CD8-positive, alpha-beta memory T cell (primary cell): ENCODE measurements around the gene AK9. TPM values are rescaled to one million over a fixed set of nuclear protein-coding genes. Genes with fewer than 3 reads are reported as not detected.

Source experiments
- CTCF ChIA-PET: fragments of 350-600 bp; sonication (Branson Sonifier 250); formaldehyde crosslinking; loops from one replicate; lab custom pipeline; 2021; ENCODE audit warnings: antibody characterized with exemption; lab: Charles Lee
- POLR2A ChIA-PET: fragments of 350-600 bp; sonication (Branson Sonifier 250); formaldehyde crosslinking; loops from one replicate; lab custom pipeline; 2021; ENCODE audit warnings: antibody characterized with exemption; lab: Charles Lee
- DNase-seq, 5 donors: peaks; one replicate each; pipeline versions ENCODE4 v3.0.0 to v3.0.0-alpha.2; 2020 to 2022; ENCODE audit warnings: mixed read lengths in 1 of 5
- H3K27ac ChIP-seq: one replicate; pipeline ENCODE4 v1.7.0; 2013; ENCODE audit warnings: low read depth, mild to moderate bottlenecking, low read length, moderate library complexity
- H3K27me3 ChIP-seq: 2 replicates; pipeline ENCODE4 v1.7.0; 2013; ENCODE audit warnings: low read length, mild to moderate bottlenecking; ENCODE audit not compliant: insufficient read depth, poor library complexity, severe bottlenecking
- H3K36me3 ChIP-seq: 2 replicates; pipeline ENCODE4 v1.7.0; 2013; ENCODE audit warnings: mild to moderate bottlenecking, low read length, moderate library complexity; ENCODE audit not compliant: insufficient read depth
- H3K4me1 ChIP-seq: 2 replicates; pipeline ENCODE4 v1.7.0; 2013; ENCODE audit warnings: mild to moderate bottlenecking, low read length, moderate library complexity; ENCODE audit not compliant: insufficient read depth
- H3K4me3 ChIP-seq: 2 replicates; pipeline ENCODE4 v1.7.0; 2013; ENCODE audit warnings: mild to moderate bottlenecking, low read length
- H3K9me3 ChIP-seq: 2 replicates; pipeline ENCODE4 v1.7.0; 2013; ENCODE audit warnings: mild to moderate bottlenecking, low read length
- H3K27ac Mint-ChIP-seq, 8 donors: one replicate each; pipeline ENCODE4 v1.8.0; 2020 to 2021; ENCODE audit warnings: mixed read lengths in 8 of 8, mild to moderate bottlenecking in 6 of 8, inconsistent platforms in 3 of 8, moderate library complexity in 3 of 8
- H3K27me3 Mint-ChIP-seq, 2 donors: one replicate each; pipeline ENCODE4 v1.8.0; 2020 to 2021; ENCODE audit warnings: mixed read lengths in 2 of 2, mild to moderate bottlenecking in 1 of 2, moderate library complexity in 1 of 2
- H3K36me3 Mint-ChIP-seq, 3 donors: one replicate each; pipeline ENCODE4 v1.8.0; 2020 to 2021; ENCODE audit warnings: mixed read lengths in 3 of 3, inconsistent platforms in 1 of 3, mild to moderate bottlenecking in 1 of 3
- H3K4me1 Mint-ChIP-seq, 3 donors: one replicate each; pipeline ENCODE4 v1.8.0; 2020 to 2021; ENCODE audit warnings: mixed read lengths in 3 of 3, inconsistent platforms in 1 of 3, mild to moderate bottlenecking in 1 of 3
- H3K4me3 Mint-ChIP-seq, 7 donors: one replicate each; pipeline ENCODE4 v1.8.0; 2020 to 2021; ENCODE audit warnings: mixed read lengths in 7 of 7, mild to moderate bottlenecking in 6 of 7, moderate library complexity in 4 of 7, inconsistent platforms in 2 of 7
- H3K9me3 Mint-ChIP-seq, 5 donors: one replicate each; pipeline ENCODE4 v1.8.0; 2020 to 2022; ENCODE audit warnings: mixed read lengths in 5 of 5, mild to moderate bottlenecking in 3 of 5, moderate library complexity in 2 of 5, inconsistent platforms in 1 of 5
- polyA plus RNA-seq: library from polyadenylated mRNA; unstranded; fragments of 300-500 nt; fragmentation: Illumina TruSeq; gene quantifications from one replicate; pipeline ENCODE4 v1.2.3, GENCODE V29; 2021
- total RNA-seq, 2 experiments: library from RNA; stranded (reverse); gene quantifications; one replicate each; pipeline ENCODE4 v1.2.3, GENCODE V29; 2021

Gene AK9
- total and polyA plus RNA-seq, 3 experiments from 2014 or later: 5.1 to 6.8 (median 5.6) TPM

GRCh38 chr6:109484122-109484521 lies 206.9 kb downstream of the AK9 start:
- peaks cover 10 to 28% (median 11%) of the 10 kb centered on the region in 3 donors for H3K36me3 Mint-ChIP-seq
- H3K27me3 Mint-ChIP-seq: no peaks in the 10 kb centered on the region
- Histone ChIP-seq H3K9me3 (no peaks in the 10 kb centered on the region), H3K4me1 (peaks cover 32% of the 10 kb centered on the region), H3K27me3 (no peaks in the 10 kb centered on the region), H3K36me3 (no peaks in the 10 kb centered on the region), H3K27ac (no peak overlapping the region), H3K4me3 (peak overlapping the region; percentile 58)
- POLR2A ChIA-PET: no interaction called here
- H3K9me3 Mint-ChIP-seq: no peaks in the 10 kb centered on the region
- H3K4me3 Mint-ChIP-seq: peak overlapping the region; percentile 78 to 93 (median 82)
- H3K4me1 Mint-ChIP-seq: peaks cover 31 to 42% (median 42%) of the 10 kb centered on the region in 3 donors
- H3K27ac Mint-ChIP-seq: peak overlapping the region; percentile 75 to 94 (median 86)
- CTCF ChIA-PET: interaction anchor here (1.5 kb wide), 1 partner anchor 44 kb away, joined by 3 read pairs; the partner anchor contains the start of genes PPIL6 and SMPD2
- no peak for DNase-seq

- H3K9me3 ChIP-seq: no peaks in the 10 kb centered on the region
- peak overlapping the region; percentile 79 to 95 (median 90) for H3K27ac Mint-ChIP-seq
- CTCF ChIA-PET: interaction anchor here (1.6 kb wide), 1 partner anchor 556 kb away, joined by 5 read pairs; no protein-coding TSS in a partner anchor
- H3K27me3 ChIP-seq: no peaks in the 10 kb centered on the region
- H3K4me3 ChIP-seq: peak overlapping the region; percentile 58
- no peaks in the 10 kb centered on the region for H3K9me3 Mint-ChIP-seq
- H3K27me3 Mint-ChIP-seq: no peaks in the 10 kb centered on the region
- POLR2A ChIA-PET: no interaction called here
- peak overlapping the region; percentile 20 for H3K27ac ChIP-seq
- DNase-seq: no peak
- peaks cover 10 to 33% (median 14%) of the 10 kb centered on the region in 3 donors for H3K36me3 Mint-ChIP-seq
- H3K36me3 ChIP-seq: no peaks in the 10 kb centered on the region
- H3K4me1 Mint-ChIP-seq: peaks cover 36 to 46% (median 46%) of the 10 kb centered on the region in 3 donors
- H3K4me3 Mint-ChIP-seq: peak overlapping the region; percentile 78 to 93 (median 82)
- H3K4me1 ChIP-seq: peaks cover 36% of the 10 kb centered on the region
Measured at GRCh38 chr6:109483735-109484057, 207.3 kb downstream of the AK9 start.

- Histone ChIP-seq H3K4me1 (peaks cover 42% of the 10 kb centered on the region), H3K4me3 (peak within 1 kb of the TSS; percentile 88), H3K36me3 (peaks cover 3% of the 10 kb centered on the region), H3K27me3 (no peaks in the 10 kb centered on the region), H3K9me3 (no peaks in the 10 kb centered on the region), H3K27ac (peak within 1 kb of the TSS; percentile 60)
- Mint-ChIP-seq H3K36me3 (peaks cover 10 to 38% (median 16%) of the 10 kb centered on the region in 3 donors), H3K9me3 (no peaks in the 10 kb centered on the region), H3K4me1 (peaks cover 41 to 52% (median 52%) of the 10 kb centered on the region in 3 donors), H3K27me3 (no peaks in the 10 kb centered on the region), H3K27ac (peak within 1 kb of the TSS; percentile 83 to 95 (median 91)), H3K4me3 (peak within 1 kb of the TSS; percentile 92 to 99 (median 93))
- peak; percentile 85 to 93 (median 88) for DNase-seq
- POLR2A ChIA-PET: interaction anchor here (0.7 to 2.8 kb wide), 7 partner anchors 8 to 1230 kb away, joined by 3 to 20 read pairs (median 5); partner anchors contain the start of genes CD164, MICAL1, PPIL6 and SMPD2
- CTCF ChIA-PET: interaction anchor here (0.7 to 2.4 kb wide), 6 partner anchors 27 to 556 kb away, joined by 3 to 13 read pairs (median 7); partner anchors contain the start of genes AK9, CD164, FIG4 and PPIL6
Measured at GRCh38 chr6:109482905-109483734, 207.9 kb downstream of the AK9 start, which contains the start of gene ZBTB24. Gene ZBTB24 (minus strand): TSS chr6:109483219. CDS start chr6:109482026, 1,193 bp downstream.

GRCh38 chr6:109480993-109481480 lies 210.0 kb downstream of the AK9 start:
- H3K9me3 Mint-ChIP-seq: no peaks in the 10 kb centered on the region
- peaks cover 9% of the 10 kb centered on the region for H3K36me3 ChIP-seq
- peak overlapping the region in 7 of 8 donors; percentile 35 to 94 (median 90) for H3K27ac Mint-ChIP-seq
- H3K4me1 Mint-ChIP-seq: peaks cover 59 to 73% (median 73%) of the 10 kb centered on the region in 3 donors
- peak overlapping the region; percentile 88 for H3K4me3 ChIP-seq
- no peak overlapping the region for H3K27ac ChIP-seq
- H3K4me1 ChIP-seq: peaks cover 59% of the 10 kb centered on the region
- ChIA-PET POLR2A (interaction anchor here (0.8 to 2.8 kb wide), 2 partner anchors 25 to 40 kb away, joined by 4 to 20 read pairs; partner anchors contain the start of genes MICAL1, PPIL6 and SMPD2), CTCF (interaction anchor here (1.0 to 2.4 kb wide), 7 partner anchors 18 to 98 kb away, joined by 3 to 10 read pairs (median 6); partner anchors contain the start of genes CD164, PPIL6 and SMPD2)
- peak overlapping the region; percentile 92 to 99 (median 93) for H3K4me3 Mint-ChIP-seq
- H3K9me3 ChIP-seq: no peaks in the 10 kb centered on the region
- peaks cover 10 to 57% (median 17%) of the 10 kb centered on the region in 3 donors for H3K36me3 Mint-ChIP-seq
- DNase-seq: no peak
- no peaks in the 10 kb centered on the region for H3K27me3 Mint-ChIP-seq
- H3K27me3 ChIP-seq: no peaks in the 10 kb centered on the region

GRCh38 chr6:109478841-109479624 lies 212.0 kb downstream of the AK9 start:
- peaks cover 12% of the 10 kb centered on the region for H3K36me3 ChIP-seq
- H3K9me3 ChIP-seq: no peaks in the 10 kb centered on the region
- Mint-ChIP-seq H3K9me3 (no peaks in the 10 kb centered on the region), H3K4me1 (peaks cover 68 to 84% (median 84%) of the 10 kb centered on the region in 3 donors), H3K36me3 (peaks cover 14 to 74% (median 27%) of the 10 kb centered on the region in 3 donors), H3K27me3 (no peaks in the 10 kb centered on the region), H3K27ac (peak overlapping the region; percentile 50 to 90 (median 80)), H3K4me3 (peak overlapping the region; percentile 73 to 99 (median 92))
- POLR2A ChIA-PET: interaction anchor here (0.7 to 1.4 kb wide), 3 partner anchors 41 to 97 kb away, joined by 3 to 5 read pairs (median 4); no protein-coding TSS in a partner anchor
- DNase-seq: peak in 1 of 5 donors; percentile 45
- no peaks in the 10 kb centered on the region for H3K27me3 ChIP-seq
- peak overlapping the region; percentile 57 for H3K4me3 ChIP-seq
- H3K27ac ChIP-seq: no peak overlapping the region
- CTCF ChIA-PET: interaction anchor here (0.7 to 2.0 kb wide), 5 partner anchors 16 to 96 kb away, joined by 3 to 10 read pairs (median 6); partner anchors contain the start of gene CD164
- peaks cover 59% of the 10 kb centered on the region for H3K4me1 ChIP-seq

- Mint-ChIP-seq H3K4me3 (peak overlapping the region; percentile 73 to 99 (median 92)), H3K36me3 (peaks cover 16 to 81% (median 29%) of the 10 kb centered on the region in 3 donors), H3K27me3 (no peaks in the 10 kb centered on the region), H3K27ac (peak overlapping the region; percentile 23 to 90 (median 82)), H3K9me3 (no peaks in the 10 kb centered on the region), H3K4me1 (peaks cover 68 to 85% (median 84%) of the 10 kb centered on the region in 3 donors)
- H3K27ac ChIP-seq: no peak overlapping the region
- POLR2A ChIA-PET: interaction anchor here (0.6 to 0.8 kb wide), 3 partner anchors 41 to 1397 kb away, joined by 3 to 4 read pairs (median 4); no protein-coding TSS in a partner anchor
- H3K36me3 ChIP-seq: peaks cover 18% of the 10 kb centered on the region
- CTCF ChIA-PET: no interaction called here
- peaks cover 54% of the 10 kb centered on the region for H3K4me1 ChIP-seq
- DNase-seq: no peak
- H3K4me3 ChIP-seq: peak overlapping the region; percentile 57
- H3K27me3 ChIP-seq: no peaks in the 10 kb centered on the region
- no peaks in the 10 kb centered on the region for H3K9me3 ChIP-seq
Measured at GRCh38 chr6:109478222-109478805, 212.7 kb downstream of the AK9 start.

- peak overlapping the region in 5 of 8 donors; percentile 40 to 89 (median 81) for H3K27ac Mint-ChIP-seq
- no peaks in the 10 kb centered on the region for H3K27me3 ChIP-seq
- no peaks in the 10 kb centered on the region for H3K9me3 Mint-ChIP-seq
- peaks cover 21 to 87% (median 35%) of the 10 kb centered on the region in 3 donors for H3K36me3 Mint-ChIP-seq
- no peak overlapping the region for H3K27ac ChIP-seq
- DNase-seq: no peak
- ChIA-PET POLR2A (no interaction called here), CTCF (no interaction called here)
- no peaks in the 10 kb centered on the region for H3K9me3 ChIP-seq
- peak overlapping the region; percentile 6 for H3K4me3 ChIP-seq
- H3K4me1 ChIP-seq: peaks cover 54% of the 10 kb centered on the region
- H3K4me3 Mint-ChIP-seq: peak overlapping the region in 6 of 7 donors; percentile 71 to 99 (median 80)
- H3K4me1 Mint-ChIP-seq: peaks cover 73 to 91% (median 90%) of the 10 kb centered on the region in 3 donors
- peaks cover 24% of the 10 kb centered on the region for H3K36me3 ChIP-seq
- no peaks in the 10 kb centered on the region for H3K27me3 Mint-ChIP-seq
Measured at GRCh38 chr6:109477725-109478124, 213.3 kb downstream of the AK9 start.
